Nephron (organoid): ENCODE data around the gene RXYLT1.

Experiments used
- H3K27ac Mint-ChIP-seq, 3 experiments: 2 replicates each; pipeline ENCODE4 v1.8.0; 2020; ENCODE audit warnings: mixed read lengths in 3 of 3, mild to moderate bottlenecking in 2 of 3, moderate library complexity in 1 of 3
- H3K27me3 Mint-ChIP-seq: 2 replicates; pipeline ENCODE4 v1.8.0; 2021; ENCODE audit warnings: low read depth, mild to moderate bottlenecking, moderate library complexity, mixed read lengths
- H3K36me3 Mint-ChIP-seq: 2 replicates; pipeline ENCODE4 v1.8.0; 2020; ENCODE audit warnings: low read depth, mixed read lengths
- H3K4me1 Mint-ChIP-seq: 2 replicates; pipeline ENCODE4 v1.8.0; 2020; ENCODE audit warnings: mixed read lengths
- H3K4me3 Mint-ChIP-seq, 3 experiments: 2 replicates each; pipeline ENCODE4 v1.8.0; 2020; ENCODE audit warnings: mild to moderate bottlenecking in 3 of 3, mixed read lengths in 3 of 3, moderate library complexity in 2 of 3
- H3K9me3 Mint-ChIP-seq: 2 replicates; pipeline ENCODE4 v1.8.0; 2020; ENCODE audit warnings: mixed read lengths
- TF ChIP-seq, protein P1 (sequence below), 3 experiments: fragments of 200-600 bp; sonication (generic); IDR thresholded peaks; one replicate each; pipeline ENCODE4 v1.5.0; 2021; ENCODE audit warnings: antibody characterized with exemption in 3 of 3; ENCODE audit not compliant: unreplicated experiment in 3 of 3

Gene RXYLT1

DNA sequence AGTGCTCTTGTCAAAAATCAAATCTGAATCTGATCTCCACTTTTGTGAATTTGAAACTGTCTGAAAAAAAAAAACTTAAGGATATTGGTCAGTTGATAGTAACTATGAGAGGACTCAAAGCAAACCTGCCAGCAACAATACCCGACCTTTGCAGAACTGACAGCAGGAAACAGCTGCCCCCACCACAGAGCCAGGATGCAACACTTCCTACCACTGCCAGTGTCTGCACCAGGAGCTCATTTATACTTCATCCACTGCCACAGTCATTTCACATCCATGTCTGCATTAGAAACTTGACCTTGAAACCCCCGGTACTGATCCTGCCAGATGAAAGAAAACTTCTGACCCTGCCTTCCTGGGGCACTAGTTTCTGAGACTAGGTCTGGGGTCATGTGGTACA, 27.4 kb upstream of the RXYLT1 start:
- Mint-ChIP-seq H3K27me3 (peaks cover 4% of the 10 kb centered on the region), H3K4me3 (no peak overlapping the region), H3K36me3 (no peaks in the 10 kb centered on the region), H3K9me3 (no peaks in the 10 kb centered on the region), H3K4me1 (no peaks in the 10 kb centered on the region), H3K27ac (no peak overlapping the region)
- TF ChIP-seq, protein P1, sequence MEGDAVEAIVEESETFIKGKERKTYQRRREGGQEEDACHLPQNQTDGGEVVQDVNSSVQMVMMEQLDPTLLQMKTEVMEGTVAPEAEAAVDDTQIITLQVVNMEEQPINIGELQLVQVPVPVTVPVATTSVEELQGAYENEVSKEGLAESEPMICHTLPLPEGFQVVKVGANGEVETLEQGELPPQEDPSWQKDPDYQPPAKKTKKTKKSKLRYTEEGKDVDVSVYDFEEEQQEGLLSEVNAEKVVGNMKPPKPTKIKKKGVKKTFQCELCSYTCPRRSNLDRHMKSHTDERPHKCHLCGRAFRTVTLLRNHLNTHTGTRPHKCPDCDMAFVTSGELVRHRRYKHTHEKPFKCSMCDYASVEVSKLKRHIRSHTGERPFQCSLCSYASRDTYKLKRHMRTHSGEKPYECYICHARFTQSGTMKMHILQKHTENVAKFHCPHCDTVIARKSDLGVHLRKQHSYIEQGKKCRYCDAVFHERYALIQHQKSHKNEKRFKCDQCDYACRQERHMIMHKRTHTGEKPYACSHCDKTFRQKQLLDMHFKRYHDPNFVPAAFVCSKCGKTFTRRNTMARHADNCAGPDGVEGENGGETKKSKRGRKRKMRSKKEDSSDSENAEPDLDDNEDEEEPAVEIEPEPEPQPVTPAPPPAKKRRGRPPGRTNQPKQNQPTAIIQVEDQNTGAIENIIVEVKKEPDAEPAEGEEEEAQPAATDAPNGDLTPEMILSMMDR (IDR thresholded peaks at IDR 0.05; ENCODE audit: unreplicated experiment in 3 of 3), result no peak

DNA sequence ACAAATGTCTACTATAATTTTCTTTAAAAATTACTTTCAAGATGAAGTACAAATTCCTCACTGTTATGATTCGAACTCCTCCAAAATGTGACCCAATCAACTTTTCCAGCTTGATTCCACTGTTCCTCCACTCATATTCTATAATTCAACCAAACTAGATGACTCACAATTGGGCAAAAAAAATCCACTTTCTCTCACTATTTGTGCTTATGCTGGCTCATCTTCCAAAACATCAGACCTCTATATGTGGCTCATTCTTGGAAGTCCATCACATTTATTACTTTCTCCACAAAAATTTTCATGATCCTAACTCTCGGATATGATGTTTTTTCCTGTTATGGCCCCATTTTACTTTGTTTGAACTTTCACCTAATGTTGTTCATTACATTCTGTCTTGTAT, 26.9 kb upstream of the RXYLT1 start:
- H3K4me1 Mint-ChIP-seq, result no peaks in the 10 kb centered on the region

DNA sequence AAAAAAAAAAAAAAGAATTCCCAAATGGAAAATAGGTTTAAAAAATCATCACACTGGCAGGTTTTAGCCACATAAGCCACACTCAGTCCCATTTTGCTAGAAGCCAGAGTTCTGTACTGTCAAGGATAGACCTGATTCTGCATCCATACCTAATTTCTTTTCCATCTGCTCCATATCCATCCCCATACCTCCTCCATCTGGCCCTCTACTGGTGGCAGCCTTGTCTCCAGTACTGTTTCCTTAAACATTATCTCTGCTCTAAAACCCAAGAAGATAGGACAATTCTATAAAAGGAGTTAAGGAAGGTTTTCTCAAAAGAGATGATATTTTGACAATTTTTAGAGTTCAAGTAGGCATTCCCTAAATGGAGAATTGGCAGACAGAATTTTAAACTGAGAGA, 26.0 kb upstream of the RXYLT1 start:
- no peaks in the 10 kb centered on the region for H3K36me3 Mint-ChIP-seq
- no peak overlapping the region for H3K27ac Mint-ChIP-seq
- no peak overlapping the region for H3K4me3 Mint-ChIP-seq
- H3K9me3 Mint-ChIP-seq, result no peaks in the 10 kb centered on the region
- H3K27me3 Mint-ChIP-seq, result peaks cover 4% of the 10 kb centered on the region
- no peaks in the 10 kb centered on the region for H3K4me1 Mint-ChIP-seq
- TF ChIP-seq, protein P1 (IDR thresholded peaks at IDR 0.05; ENCODE audit: unreplicated experiment in 3 of 3), result no peak

More for the DNA sequence above, 26.9 kb upstream of the RXYLT1 start:
- H3K9me3 Mint-ChIP-seq, result no peaks in the 10 kb centered on the region
- H3K36me3 Mint-ChIP-seq, result no peaks in the 10 kb centered on the region
- no peak overlapping the region for H3K4me3 Mint-ChIP-seq
- TF ChIP-seq, protein P1 (IDR thresholded peaks at IDR 0.05; ENCODE audit: unreplicated experiment in 3 of 3), result no peak
- H3K27me3 Mint-ChIP-seq, result peaks cover 4% of the 10 kb centered on the region
- H3K27ac Mint-ChIP-seq, result no peak overlapping the region

DNA sequence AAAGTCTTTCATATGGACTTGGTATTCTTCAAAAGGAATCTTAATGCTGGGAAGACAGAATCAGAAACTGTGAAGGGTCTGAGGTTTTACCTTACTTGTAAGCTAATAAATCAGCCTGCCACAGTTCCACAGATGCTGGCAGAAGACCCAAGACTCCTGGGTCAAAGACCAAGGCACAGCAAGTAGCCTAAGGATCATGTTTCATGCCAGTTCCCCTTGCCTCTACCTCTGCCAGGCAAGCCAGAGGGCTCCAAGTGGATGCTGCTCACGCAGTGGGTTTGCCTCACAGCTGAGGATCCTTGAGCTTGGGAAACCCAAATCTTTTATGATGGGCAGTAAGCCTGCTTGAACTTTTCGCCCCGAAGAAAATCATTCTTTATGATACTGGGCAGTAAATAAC, 15.2 kb upstream of the RXYLT1 start:
- Mint-ChIP-seq H3K4me1 (no peaks in the 10 kb centered on the region), H3K9me3 (peaks cover 3% of the 10 kb centered on the region), H3K27me3 (no peaks in the 10 kb centered on the region), H3K36me3 (no peaks in the 10 kb centered on the region), H3K27ac (no peak overlapping the region), H3K4me3 (no peak overlapping the region)
- TF ChIP-seq, protein P1 (IDR thresholded peaks at IDR 0.05; ENCODE audit: unreplicated experiment in 3 of 3), result no peak

DNA sequence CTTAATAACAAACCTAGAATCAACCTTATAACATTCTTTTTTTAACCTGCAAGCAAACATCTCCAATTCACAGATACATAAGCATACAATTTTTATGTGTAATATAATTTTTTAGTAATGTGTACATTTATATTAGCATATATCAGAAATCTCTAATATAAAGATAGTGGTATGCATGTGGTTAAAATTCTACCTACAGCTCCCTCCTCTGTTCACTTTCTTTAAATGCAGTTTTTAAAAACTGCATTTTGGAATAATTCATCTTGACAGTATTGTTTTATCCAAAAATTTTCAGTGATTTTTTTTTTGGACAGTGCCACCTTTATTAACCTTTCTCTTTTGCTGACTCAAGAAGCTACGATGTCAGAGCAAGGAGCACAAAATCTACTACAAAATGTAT, 13.2 kb upstream of the RXYLT1 start:
- no peak overlapping the region for H3K4me3 Mint-ChIP-seq

DNA sequence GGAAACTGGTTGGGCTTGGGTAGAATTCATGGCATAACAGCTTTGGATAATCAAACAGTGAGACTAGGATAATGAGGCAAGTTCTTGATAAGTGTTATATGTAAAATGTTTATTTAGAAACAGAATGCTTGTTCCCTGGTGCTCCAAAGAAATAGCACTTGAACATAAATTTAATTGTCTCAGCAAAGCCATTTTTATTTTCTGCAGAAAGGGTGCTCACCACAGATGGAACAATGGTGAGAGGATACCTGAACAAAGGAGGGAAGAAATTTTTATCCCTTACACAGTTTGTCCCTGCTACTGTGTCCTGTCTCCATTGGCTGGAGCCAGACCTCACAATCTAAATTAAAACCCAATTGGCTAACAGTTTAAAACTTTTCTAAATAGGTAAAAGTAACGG, 9.3 kb upstream of the RXYLT1 start:
- TF ChIP-seq, protein P1 (IDR thresholded peaks at IDR 0.05; ENCODE audit: unreplicated experiment in 3 of 3), result no peak
- no peaks in the 10 kb centered on the region for H3K4me1 Mint-ChIP-seq
- no peaks in the 10 kb centered on the region for H3K36me3 Mint-ChIP-seq
- no peaks in the 10 kb centered on the region for H3K27me3 Mint-ChIP-seq
- H3K27ac Mint-ChIP-seq, result no peak overlapping the region
- no peak overlapping the region for H3K4me3 Mint-ChIP-seq
- peaks cover 3% of the 10 kb centered on the region for H3K9me3 Mint-ChIP-seq

More for the DNA sequence above, 13.2 kb upstream of the RXYLT1 start:
- H3K36me3 Mint-ChIP-seq, result no peaks in the 10 kb centered on the region
- H3K4me1 Mint-ChIP-seq, result no peaks in the 10 kb centered on the region
- peaks cover 3% of the 10 kb centered on the region for H3K9me3 Mint-ChIP-seq
- H3K27ac Mint-ChIP-seq, result no peak overlapping the region
- no peaks in the 10 kb centered on the region for H3K27me3 Mint-ChIP-seq
- TF ChIP-seq, protein P1 (IDR thresholded peaks at IDR 0.05; ENCODE audit: unreplicated experiment in 3 of 3), result peak; percentile 16 to 26 (median 20)
